Embryonic facial prominence (tissue), 1 donor: ENCODE measurements around the gene AP5S1.

Source experiments
- DNase-seq: peaks from one replicate; pipeline ENCODE4 v3.0.0-alpha.2; 2016; ENCODE audit errors: extremely low spot score

The AP5S1 gene

DNA sequence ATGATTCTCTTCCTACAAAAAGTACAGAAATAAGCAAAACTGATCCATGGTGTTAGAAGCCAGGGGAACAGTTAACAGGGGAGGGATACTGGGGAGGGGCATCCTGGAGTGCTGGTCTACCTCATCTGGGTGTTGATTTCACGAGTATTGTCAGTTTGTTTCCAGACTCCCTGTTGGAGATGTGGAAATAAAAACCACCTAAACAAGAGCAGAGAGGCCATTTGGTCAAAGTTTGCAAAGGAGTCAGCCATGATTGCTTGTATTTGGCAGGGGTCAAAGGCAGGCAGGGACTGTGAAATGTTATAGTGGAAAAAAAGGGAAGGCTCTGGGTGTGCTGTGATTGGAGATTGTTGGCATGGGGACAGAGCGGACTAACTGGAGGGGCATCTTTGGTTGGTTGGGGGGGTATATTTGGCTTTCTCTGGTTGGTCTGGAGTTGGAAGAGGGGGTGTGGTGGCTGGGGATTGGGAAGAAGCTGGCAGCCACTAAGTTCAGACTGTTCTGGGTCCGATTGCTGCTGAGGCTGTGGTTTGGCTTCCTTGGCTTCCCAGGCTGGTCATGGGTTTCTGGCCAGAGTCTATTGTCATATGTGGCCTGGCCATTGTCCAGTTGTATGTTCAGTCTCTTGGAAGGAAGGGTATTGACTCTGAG lies 54.0 kb downstream of the AP5S1 start:
- DNase-seq: no peak

DNA sequence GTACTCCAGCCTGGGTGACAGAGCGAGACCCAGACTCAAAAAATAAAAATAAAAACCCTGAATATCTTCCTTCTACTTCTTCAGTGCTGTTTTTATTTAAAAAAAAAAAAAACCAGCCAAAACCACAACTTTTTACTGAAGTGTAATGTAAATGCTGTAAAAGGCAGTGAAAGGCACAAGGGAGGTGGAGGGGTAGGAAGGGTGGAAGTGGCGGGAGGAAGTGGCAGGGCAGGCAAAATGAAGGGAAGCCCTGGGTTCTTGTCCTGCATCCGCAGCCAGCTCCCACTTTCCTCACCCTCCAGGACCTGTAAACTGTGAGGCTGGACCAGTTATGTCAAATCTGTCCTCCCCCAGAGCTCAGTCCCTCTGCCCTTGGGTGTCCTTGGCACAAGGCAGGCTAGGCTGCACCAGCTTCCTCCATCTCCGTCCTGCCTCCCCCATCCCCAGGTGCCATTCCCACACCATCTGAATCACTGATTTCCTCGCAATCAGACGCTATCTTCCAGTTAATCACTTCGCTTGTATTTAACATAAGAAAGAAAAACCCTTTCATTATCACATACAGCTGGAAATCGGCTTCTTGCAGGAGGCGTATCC lies 55.1 kb downstream of the AP5S1 start:
- no peak for DNase-seq

- DNase-seq: no peak
Observed at GRCh38 chr20:3876000-3876399, 55.7 kb downstream of the AP5S1 start.

DNA sequence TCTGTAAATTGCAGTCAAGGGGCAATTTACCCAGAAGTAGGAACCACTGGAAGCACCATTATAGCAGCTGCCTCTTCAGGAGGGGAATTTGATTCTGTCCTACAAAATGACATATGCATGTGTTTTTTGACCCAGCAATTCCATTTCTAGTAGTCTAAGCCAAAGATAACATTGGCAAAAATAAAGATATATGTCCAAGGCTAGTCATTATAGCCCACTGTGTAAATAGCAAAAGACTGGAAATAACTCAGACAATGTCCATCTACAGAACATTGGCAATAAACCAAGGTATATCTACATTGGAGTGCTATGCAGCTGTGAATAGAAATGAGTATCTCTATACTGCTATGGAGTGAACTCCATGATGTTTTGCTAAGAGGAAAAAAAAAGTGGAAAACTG lies 56.3 kb downstream of the AP5S1 start:
- DNase-seq: no peak
